Kasumi-1 (cell line): Measurements from ENCODE around the gene KIF16B.
"Not testable (repeated sequence)": the region's sequence is repeated elsewhere in the genome, so short reads cannot be mapped to it uniquely, and the experiment has no call there.

ENCODE experiments used
- DNase-seq, 2 experiments: peaks; one replicate each; lab custom pipeline; 2025; lab: John Stamatoyannopoulos, UW

KIF16B gene

GRCh38 chr20:16553684-16554083 lies 19.6 kb downstream of the KIF16B start:
- DNase-seq: no peak

GRCh38 chr20:16553101-16553500 lies 20.1 kb downstream of the KIF16B start:
- no peak for DNase-seq

GRCh38 chr20:16552015-16552414 lies 21.2 kb downstream of the KIF16B start:
- DNase-seq: no peak

GRCh38 chr20:16551607-16552006 lies 21.6 kb downstream of the KIF16B start:
- no peak for DNase-seq

GRCh38 chr20:16548068-16548672 lies 25.1 kb downstream of the KIF16B start:
- no peak for DNase-seq

GRCh38 chr20:16544949-16545348 lies 28.3 kb downstream of the KIF16B start:
- no peak for DNase-seq

- no peak for DNase-seq
These were observed 30.8 kb downstream of the KIF16B start for GRCh38 chr20:16542477-16542876.

GRCh38 chr20:16541878-16542277 lies 31.4 kb downstream of the KIF16B start:
- no peak for DNase-seq

- no peak for DNase-seq
These were observed 32.0 kb downstream of the KIF16B start for GRCh38 chr20:16541226-16541625.

- no peak for DNase-seq
These were observed 33.8 kb downstream of the KIF16B start for GRCh38 chr20:16539280-16540021.

- DNase-seq: no peak
These were observed 34.5 kb downstream of the KIF16B start for GRCh38 chr20:16538779-16539178.

GRCh38 chr20:16537918-16538317 lies 35.3 kb downstream of the KIF16B start:
- no peak for DNase-seq

GRCh38 chr20:16537025-16537665 lies 36.1 kb downstream of the KIF16B start:
- DNase-seq: peak; percentile 63 to 66

- DNase-seq: peak; percentile 46 to 49
These were observed 38.0 kb downstream of the KIF16B start for GRCh38 chr20:16535277-16535676.

- DNase-seq: no peak
These were observed 39.7 kb downstream of the KIF16B start for GRCh38 chr20:16533502-16533901.

- no peak for DNase-seq
These were observed 41.8 kb downstream of the KIF16B start for GRCh38 chr20:16531485-16531884.

GRCh38 chr20:16530201-16530681 lies 43.0 kb downstream of the KIF16B start:
- DNase-seq: no peak

GRCh38 chr20:16528078-16528477 lies 45.2 kb downstream of the KIF16B start:
- DNase-seq: no peak

- DNase-seq: no peak
These were observed 45.8 kb downstream of the KIF16B start for GRCh38 chr20:16527438-16527837.

- DNase-seq: no peak
These were observed 46.5 kb downstream of the KIF16B start for GRCh38 chr20:16526433-16527380.

- DNase-seq: not testable (repeated sequence)
These were observed 50.6 kb downstream of the KIF16B start for GRCh38 chr20:16522651-16523050.

- no peak for DNase-seq
These were observed 53.1 kb downstream of the KIF16B start for GRCh38 chr20:16520154-16520553.
